Measurements from ENCODE around the gene EBF4. TPM values are rescaled to one million over a fixed set of nuclear protein-coding genes. Genes with fewer than 3 reads are reported as not detected.

Gene EBF4
- total RNA-seq, 2 experiments from 2014 or later: 5.9 to 6.6 TPM

DNA sequence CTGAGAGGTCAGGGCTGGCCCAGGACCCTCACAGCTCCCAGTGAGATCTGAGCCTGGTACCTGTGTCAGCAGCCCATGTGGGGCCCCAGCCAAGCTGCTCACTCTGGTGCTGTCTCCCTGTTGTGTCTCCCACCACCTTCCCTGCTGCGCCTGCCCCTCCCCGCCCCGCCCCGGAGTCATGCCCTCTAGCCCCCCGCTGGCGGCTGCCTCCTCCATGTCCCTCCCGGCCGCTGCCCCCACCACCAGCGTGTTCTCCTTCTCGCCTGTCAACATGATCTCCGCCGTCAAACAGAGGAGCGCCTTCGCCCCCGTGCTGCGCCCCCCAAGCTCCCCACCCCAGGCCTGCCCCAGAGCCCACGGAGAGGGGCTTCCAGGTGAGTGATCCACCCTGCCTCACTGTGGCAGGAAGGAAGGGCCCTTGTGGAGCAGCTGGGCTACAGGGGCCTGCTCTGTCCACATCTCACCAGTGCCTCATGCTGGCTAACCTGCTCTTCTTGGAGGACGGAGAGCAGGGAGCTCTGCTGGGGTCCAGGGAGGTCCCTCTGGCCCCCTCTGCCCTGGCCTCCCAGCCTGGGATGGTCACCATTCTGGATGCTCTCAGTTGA lies 63.0 kb downstream of the EBF4 start:
- no peak overlapping the region for H3K4me3 Mint-ChIP-seq
- intact Hi-C loops (cut with micrococcal nuclease): loop anchor here (10.0 kb wide), 1 partner anchor 229 kb away; no protein-coding TSS in a partner anchor
- H3K36me3 Mint-ChIP-seq: no peaks in the 10 kb centered on the region
- no peak overlapping the region for H3K27ac Mint-ChIP-seq
- DNase-seq: no peak
- POLR2A ChIA-PET: no interaction called here
- no peaks in the 10 kb centered on the region for H3K9me3 Mint-ChIP-seq
- H3K27me3 Mint-ChIP-seq: peaks cover 14% of the 10 kb centered on the region
- peaks cover 26% of the 10 kb centered on the region for H3K4me1 Mint-ChIP-seq (ENCODE audit: low read depth)
- CTCF ChIA-PET: interaction anchor here (0.5 to 2.6 kb wide), 6 partner anchors 43 to 260 kb away, joined by 3 to 8 read pairs (median 3); no protein-coding TSS in a partner anchor

DNA sequence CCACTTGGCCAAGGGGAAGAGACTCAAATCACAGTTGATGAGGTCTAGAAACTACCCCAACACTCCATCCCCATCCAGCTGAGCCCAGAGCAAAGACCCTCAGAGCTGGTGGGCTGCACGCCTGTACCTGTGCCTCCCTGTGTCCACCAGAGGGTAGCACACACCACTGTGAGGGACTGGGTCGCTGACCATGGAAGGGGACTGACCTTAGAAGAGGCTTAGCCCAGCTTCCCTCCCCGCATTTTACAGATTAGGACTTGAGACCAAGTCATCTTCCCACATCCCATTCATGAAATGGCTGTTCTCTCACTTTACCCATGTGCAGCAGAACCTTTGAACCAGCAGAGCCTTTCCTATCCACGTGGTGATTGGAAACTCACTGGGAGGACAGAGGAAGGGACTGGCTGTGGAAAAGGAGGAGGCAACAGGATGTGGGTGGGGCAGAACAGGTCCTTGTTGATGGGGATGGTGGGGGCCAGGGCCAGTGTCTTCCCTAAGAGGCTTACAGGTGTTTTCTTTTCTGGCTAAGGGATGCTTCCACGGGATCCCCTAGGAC lies 63.6 kb downstream of the EBF4 start:
- Mint-ChIP-seq H3K4me1 (ENCODE audit: low read depth) (peaks cover 21% of the 10 kb centered on the region), H3K36me3 (no peaks in the 10 kb centered on the region), H3K27ac (no peak overlapping the region), H3K9me3 (no peaks in the 10 kb centered on the region), H3K27me3 (peaks cover 12% of the 10 kb centered on the region), H3K4me3 (no peak overlapping the region)
- ChIA-PET CTCF (interaction anchor here (0.8 to 2.6 kb wide), 3 partner anchors 95 to 261 kb away, joined by 3 to 8 read pairs (median 7); no protein-coding TSS in a partner anchor), POLR2A (no interaction called here)
- intact Hi-C loops (cut with micrococcal nuclease): loop anchor here (10.0 kb wide), 1 partner anchor 229 kb away; no protein-coding TSS in a partner anchor
- DNase-seq: peak; percentile 32

- intact Hi-C loops (cut with micrococcal nuclease): loop anchor here (10.0 kb wide), 1 partner anchor 228 kb away; no protein-coding TSS in a partner anchor
- no peak for DNase-seq
- Mint-ChIP-seq H3K27me3 (peaks cover 14% of the 10 kb centered on the region), H3K4me3 (no peak overlapping the region), H3K36me3 (no peaks in the 10 kb centered on the region), H3K9me3 (no peaks in the 10 kb centered on the region), H3K27ac (no peak overlapping the region), H3K4me1 (ENCODE audit: low read depth) (peaks cover 17% of the 10 kb centered on the region)
- ChIA-PET CTCF (no interaction called here), POLR2A (no interaction called here)
Observed at GRCh38 chr20:2757001-2757400, 64.4 kb downstream of the EBF4 start.

DNA sequence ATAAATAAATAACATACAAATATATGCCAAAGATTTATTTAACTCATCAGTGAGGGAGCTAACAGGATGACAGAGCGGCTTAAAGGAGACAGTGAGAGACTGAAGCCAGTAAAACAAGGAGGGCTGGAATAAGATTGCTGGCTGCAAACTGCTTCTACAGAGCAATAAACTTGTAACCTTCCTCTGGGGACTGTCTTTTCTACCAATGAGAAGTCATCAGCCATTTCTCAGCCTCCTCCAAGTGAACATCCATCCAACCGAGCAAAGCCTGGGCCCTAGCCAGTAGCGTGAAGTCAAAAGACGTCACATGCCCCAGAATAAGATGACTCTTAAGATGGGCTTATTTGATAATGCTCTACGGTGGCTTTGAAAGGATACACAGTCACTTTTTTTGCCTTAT lies 65.4 kb downstream of the EBF4 start:
- intact Hi-C loops (cut with micrococcal nuclease): loop anchor here (10.0 kb wide), 1 partner anchor 227 kb away; no protein-coding TSS in a partner anchor
- Mint-ChIP-seq H3K4me1 (ENCODE audit: low read depth) (peaks cover 13% of the 10 kb centered on the region), H3K27ac (no peak overlapping the region), H3K9me3 (no peaks in the 10 kb centered on the region), H3K36me3 (no peaks in the 10 kb centered on the region), H3K27me3 (peaks cover 12% of the 10 kb centered on the region), H3K4me3 (no peak overlapping the region)
- DNase-seq: no peak
- CTCF ChIA-PET: no interaction called here
- POLR2A ChIA-PET: no interaction called here

- intact Hi-C loops (cut with micrococcal nuclease): loop anchor here (10.0 kb wide), 1 partner anchor 226 kb away; no protein-coding TSS in a partner anchor
- no peaks in the 10 kb centered on the region for H3K9me3 Mint-ChIP-seq
- H3K27me3 Mint-ChIP-seq: peaks cover 7% of the 10 kb centered on the region
- no peaks in the 10 kb centered on the region for H3K36me3 Mint-ChIP-seq
- peaks cover 4% of the 10 kb centered on the region for H3K4me1 Mint-ChIP-seq (ENCODE audit: low read depth)
- no peak for DNase-seq
- H3K27ac Mint-ChIP-seq: no peak overlapping the region
- ChIA-PET CTCF (no interaction called here), POLR2A (no interaction called here)
- H3K4me3 Mint-ChIP-seq: no peak overlapping the region
Observed at GRCh38 chr20:2759143-2759542, 66.6 kb downstream of the EBF4 start.

DNA sequence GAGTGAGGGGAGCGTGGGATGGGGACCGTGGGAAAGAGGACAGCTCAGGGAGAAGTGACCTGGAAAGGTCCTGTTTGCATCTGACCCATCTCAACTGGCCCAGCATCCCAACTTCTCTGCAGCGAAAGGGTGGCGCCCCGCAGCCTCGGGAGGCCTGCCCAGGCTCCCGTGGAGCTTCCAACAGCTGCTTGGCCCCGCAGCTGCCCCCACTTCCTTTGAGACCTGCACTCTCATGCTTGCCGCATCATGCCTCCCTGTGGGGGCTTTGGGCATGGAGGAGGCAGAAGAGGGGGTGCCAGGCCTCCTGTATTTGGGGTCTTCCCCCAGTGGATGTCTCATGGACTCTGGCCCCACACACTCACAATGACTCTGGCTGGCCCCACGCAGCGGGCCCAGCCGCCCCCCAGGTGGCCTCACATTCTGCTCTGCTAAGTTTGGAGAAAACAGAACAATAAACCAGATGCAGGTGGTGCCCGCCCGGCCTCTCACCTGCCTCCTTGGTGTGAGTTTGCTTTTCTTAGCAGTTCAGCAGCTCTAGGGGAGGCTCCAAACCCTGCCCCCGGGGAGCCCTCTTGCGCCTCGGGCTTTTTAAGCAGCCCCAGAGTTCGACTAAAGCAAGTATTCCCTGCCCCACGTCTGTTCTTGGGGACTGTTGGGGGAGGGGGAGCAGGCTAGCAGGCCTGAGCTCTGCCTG lies 67.2 kb downstream of the EBF4 start:
- H3K9me3 Mint-ChIP-seq: no peaks in the 10 kb centered on the region
- CTCF ChIA-PET: no interaction called here

GRCh38 chr20:2760297-2760951 lies 67.8 kb downstream of the EBF4 start:
- Mint-ChIP-seq H3K4me3 (no peak overlapping the region), H3K36me3 (no peaks in the 10 kb centered on the region), H3K4me1 (ENCODE audit: low read depth) (peaks cover 4% of the 10 kb centered on the region), H3K27ac (no peak overlapping the region), H3K9me3 (no peaks in the 10 kb centered on the region), H3K27me3 (peaks cover 5% of the 10 kb centered on the region)
- intact Hi-C loops (cut with micrococcal nuclease): no loop called here
- no peak for DNase-seq
- CTCF ChIA-PET: no interaction called here
- POLR2A ChIA-PET: no interaction called here

More for the DNA sequence above, 67.2 kb downstream of the EBF4 start:
- H3K4me3 Mint-ChIP-seq: no peak overlapping the region
- H3K36me3 Mint-ChIP-seq: no peaks in the 10 kb centered on the region
- H3K27me3 Mint-ChIP-seq: peaks cover 5% of the 10 kb centered on the region
- no peak overlapping the region for H3K27ac Mint-ChIP-seq
- POLR2A ChIA-PET: no interaction called here
- no peak for DNase-seq
- intact Hi-C loops (cut with micrococcal nuclease): loop anchor here (10.0 kb wide), 1 partner anchor 225 kb away; no protein-coding TSS in a partner anchor
- H3K4me1 Mint-ChIP-seq (ENCODE audit: low read depth): peaks cover 4% of the 10 kb centered on the region

- POLR2A ChIA-PET: no interaction called here
Observed at GRCh38 chr20:2760952-2761305, 68.3 kb downstream of the EBF4 start.

DNA sequence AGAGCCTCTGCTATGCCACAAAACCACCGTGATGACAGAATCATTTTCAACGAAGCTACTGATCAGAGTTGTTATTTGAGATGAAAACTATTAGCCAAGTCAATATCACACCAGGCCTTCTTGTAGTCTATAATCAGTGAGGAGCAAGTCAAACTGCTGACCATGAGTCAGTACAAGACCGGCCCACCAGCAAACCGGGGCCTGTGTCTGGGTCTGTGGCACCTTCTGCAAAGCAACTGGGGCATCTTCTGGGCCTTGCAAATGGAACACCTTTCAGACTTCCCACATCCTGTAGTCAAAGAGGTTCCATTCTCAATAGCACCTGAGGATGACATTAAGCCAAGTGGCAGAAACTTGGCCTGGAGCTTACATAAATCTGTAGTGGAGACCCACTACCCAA lies 69.3 kb downstream of the EBF4 start:
- no peak overlapping the region for H3K4me3 Mint-ChIP-seq
- DNase-seq: no peak
- ChIA-PET POLR2A (interaction anchor here (1.1 kb wide), 1 partner anchor 10 kb away, joined by 3 read pairs; no protein-coding TSS in a partner anchor), CTCF (interaction anchor here (0.8 to 1.4 kb wide), 4 partner anchors 9 to 239 kb away, joined by 3 to 6 read pairs (median 4); no protein-coding TSS in a partner anchor)
- peaks cover 5% of the 10 kb centered on the region for H3K27me3 Mint-ChIP-seq
- H3K9me3 Mint-ChIP-seq: no peaks in the 10 kb centered on the region
- H3K27ac Mint-ChIP-seq: no peak overlapping the region
- intact Hi-C loops (cut with micrococcal nuclease): no loop called here
- H3K36me3 Mint-ChIP-seq: no peaks in the 10 kb centered on the region
- no peaks in the 10 kb centered on the region for H3K4me1 Mint-ChIP-seq (ENCODE audit: low read depth)

More at GRCh38 chr20:2760952-2761305, 68.3 kb downstream of the EBF4 start:
- H3K4me1 Mint-ChIP-seq (ENCODE audit: low read depth): peaks cover 4% of the 10 kb centered on the region
- H3K9me3 Mint-ChIP-seq: no peaks in the 10 kb centered on the region
- H3K36me3 Mint-ChIP-seq: no peaks in the 10 kb centered on the region
- intact Hi-C loops (cut with micrococcal nuclease): no loop called here
- no peak for DNase-seq
- peaks cover 5% of the 10 kb centered on the region for H3K27me3 Mint-ChIP-seq
- no peak overlapping the region for H3K27ac Mint-ChIP-seq
- H3K4me3 Mint-ChIP-seq: no peak overlapping the region
- CTCF ChIA-PET: no interaction called here

GRCh38 chr20:2762578-2763131 lies 70.1 kb downstream of the EBF4 start:
- no peaks in the 10 kb centered on the region for H3K4me1 Mint-ChIP-seq (ENCODE audit: low read depth)
- CTCF ChIA-PET: interaction anchor here (0.8 to 1.4 kb wide), 4 partner anchors 10 to 238 kb away, joined by 3 to 6 read pairs (median 4); no protein-coding TSS in a partner anchor
- peaks cover 11% of the 10 kb centered on the region for H3K27me3 Mint-ChIP-seq
- no peak for DNase-seq
- H3K4me3 Mint-ChIP-seq: no peak overlapping the region
- no peaks in the 10 kb centered on the region for H3K9me3 Mint-ChIP-seq
- intact Hi-C loops (cut with micrococcal nuclease): no loop called here
- H3K27ac Mint-ChIP-seq: no peak overlapping the region
- H3K36me3 Mint-ChIP-seq: no peaks in the 10 kb centered on the region
- POLR2A ChIA-PET: interaction anchor here (1.1 kb wide), 1 partner anchor 10 kb away, joined by 3 read pairs; no protein-coding TSS in a partner anchor

GRCh38 chr20:2763186-2763585 lies 70.6 kb downstream of the EBF4 start:
- intact Hi-C loops (cut with micrococcal nuclease): no loop called here
- CTCF ChIA-PET: interaction anchor here (1.1 to 1.4 kb wide), 2 partner anchors 10 to 12 kb away, joined by 3 read pairs; no protein-coding TSS in a partner anchor
- DNase-seq: no peak
- H3K27ac Mint-ChIP-seq: no peak overlapping the region
- H3K4me3 Mint-ChIP-seq: no peak overlapping the region
- no peaks in the 10 kb centered on the region for H3K4me1 Mint-ChIP-seq (ENCODE audit: low read depth)
- H3K9me3 Mint-ChIP-seq: no peaks in the 10 kb centered on the region
- peaks cover 12% of the 10 kb centered on the region for H3K27me3 Mint-ChIP-seq
- POLR2A ChIA-PET: no interaction called here
- H3K36me3 Mint-ChIP-seq: no peaks in the 10 kb centered on the region

Measured in activated CD4-positive, alpha-beta memory T cell treated with anti-CD3 and anti-CD28 coated beads for 36 hours (primary cell).